AG09309 (cell line): Measurements from ENCODE around the gene SLC49A3.

ENCODE experiments used
- DNase-seq: peaks from one replicate; pipeline ENCODE4 v3.0.0-alpha.2; 2010; ENCODE audit warnings: low read depth
- H3K4me3 ChIP-seq: 2 replicates; pipeline ENCODE4 v1.5.1; 2011; ENCODE audit warnings: mild to moderate bottlenecking, low read depth, low read length, moderate library complexity; ENCODE audit not compliant: control insufficient read depth
- TF ChIP-seq, protein P1 (sequence below): IDR thresholded peaks from 2 replicates; pipeline ENCODE4 v1.5.1; 2011; ENCODE audit warnings: mild to moderate bottlenecking, low read depth, low read length, inconsistent platforms; ENCODE audit not compliant: insufficient read depth, control insufficient read depth; ENCODE audit errors: missing control alignments

SLC49A3 gene

DNA sequence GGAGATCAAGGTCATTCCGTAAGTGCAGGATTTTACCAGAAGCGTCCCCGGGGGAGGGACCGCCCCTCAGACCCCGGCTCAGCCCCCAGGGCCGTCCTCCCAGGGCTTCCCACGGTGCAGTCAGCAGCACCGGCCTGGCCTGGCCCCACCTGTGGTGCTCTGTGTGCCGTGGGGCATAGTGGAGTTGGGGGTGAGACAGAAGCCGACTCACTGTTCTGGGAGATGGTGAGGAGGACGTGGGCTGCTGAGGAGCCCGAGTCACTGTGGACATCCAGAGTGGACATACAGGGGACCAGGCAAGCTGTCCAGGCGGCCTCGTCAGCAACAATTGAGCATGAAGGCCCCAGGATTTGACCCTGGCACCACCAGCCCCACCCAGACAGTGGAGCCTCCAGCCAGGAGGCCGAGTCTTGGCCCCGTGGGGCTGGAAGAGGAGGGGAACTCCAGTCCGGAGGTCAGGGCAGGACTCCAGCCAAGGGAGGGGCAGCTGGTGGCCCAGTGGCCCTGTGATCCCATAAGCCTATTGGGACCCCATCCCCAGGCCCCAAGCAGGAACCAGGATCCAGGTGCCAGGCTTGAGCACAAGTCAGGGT is 34.0 kb downstream of the SLC49A3 start:
- TF ChIP-seq, protein P1, sequence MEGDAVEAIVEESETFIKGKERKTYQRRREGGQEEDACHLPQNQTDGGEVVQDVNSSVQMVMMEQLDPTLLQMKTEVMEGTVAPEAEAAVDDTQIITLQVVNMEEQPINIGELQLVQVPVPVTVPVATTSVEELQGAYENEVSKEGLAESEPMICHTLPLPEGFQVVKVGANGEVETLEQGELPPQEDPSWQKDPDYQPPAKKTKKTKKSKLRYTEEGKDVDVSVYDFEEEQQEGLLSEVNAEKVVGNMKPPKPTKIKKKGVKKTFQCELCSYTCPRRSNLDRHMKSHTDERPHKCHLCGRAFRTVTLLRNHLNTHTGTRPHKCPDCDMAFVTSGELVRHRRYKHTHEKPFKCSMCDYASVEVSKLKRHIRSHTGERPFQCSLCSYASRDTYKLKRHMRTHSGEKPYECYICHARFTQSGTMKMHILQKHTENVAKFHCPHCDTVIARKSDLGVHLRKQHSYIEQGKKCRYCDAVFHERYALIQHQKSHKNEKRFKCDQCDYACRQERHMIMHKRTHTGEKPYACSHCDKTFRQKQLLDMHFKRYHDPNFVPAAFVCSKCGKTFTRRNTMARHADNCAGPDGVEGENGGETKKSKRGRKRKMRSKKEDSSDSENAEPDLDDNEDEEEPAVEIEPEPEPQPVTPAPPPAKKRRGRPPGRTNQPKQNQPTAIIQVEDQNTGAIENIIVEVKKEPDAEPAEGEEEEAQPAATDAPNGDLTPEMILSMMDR: no peak
- no peak for DNase-seq
- H3K4me3 ChIP-seq: no peak overlapping the region

DNA sequence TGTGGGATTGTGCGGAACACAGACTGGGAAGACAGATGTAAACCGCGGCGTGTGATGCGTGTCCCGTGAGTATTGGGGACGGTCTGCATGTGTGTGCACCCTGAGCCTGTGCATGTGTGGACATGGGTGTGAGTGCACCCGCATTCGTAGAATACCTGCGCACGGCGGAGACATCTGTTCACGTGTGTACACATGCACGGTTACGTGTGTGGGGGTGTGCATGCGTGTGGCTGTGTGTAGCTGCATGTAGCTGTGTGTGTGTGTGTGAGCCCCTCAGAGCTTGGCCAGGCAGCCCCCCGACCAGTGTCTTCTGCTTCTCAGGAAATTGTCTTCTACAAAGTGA is 34.5 kb downstream of the SLC49A3 start:
- DNase-seq: no peak
- TF ChIP-seq, protein P1: no peak
- H3K4me3 ChIP-seq: no peak overlapping the region

DNA sequence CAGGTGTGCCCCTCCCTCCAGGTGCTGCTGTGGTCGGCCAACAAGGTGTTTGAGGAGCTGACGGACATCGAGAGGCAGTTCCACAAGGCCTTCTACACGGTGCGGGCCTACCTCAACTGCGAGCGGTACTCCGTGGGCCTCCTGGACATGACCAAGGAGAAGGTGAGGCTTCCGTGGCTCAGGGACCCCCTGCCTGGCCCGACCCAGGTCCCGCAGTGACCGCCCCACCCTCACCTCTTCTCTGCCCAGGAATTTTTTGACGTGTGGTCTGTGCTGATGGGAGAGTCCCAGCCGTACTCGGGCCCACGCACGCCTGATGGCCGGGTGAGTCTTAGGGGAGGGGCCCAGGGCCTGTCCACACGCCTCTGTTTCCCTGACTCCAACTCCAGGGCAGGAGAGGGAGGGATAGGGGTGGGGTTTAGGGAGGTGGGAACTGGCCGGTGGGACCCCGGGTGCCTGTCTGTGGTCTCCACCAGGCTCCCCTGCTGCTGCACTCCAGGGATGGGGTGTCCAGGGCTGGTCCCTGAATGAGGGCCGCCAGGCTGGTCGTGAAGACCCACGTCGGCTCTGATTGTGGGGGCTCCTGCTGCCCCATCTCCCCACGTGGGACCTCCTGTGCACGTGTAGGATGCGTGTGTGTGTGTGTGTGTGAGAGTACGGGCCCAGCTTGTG is 35.0 kb downstream of the SLC49A3 start:
- no peak overlapping the region for H3K4me3 ChIP-seq
- TF ChIP-seq, protein P1: no peak
- no peak for DNase-seq

DNA sequence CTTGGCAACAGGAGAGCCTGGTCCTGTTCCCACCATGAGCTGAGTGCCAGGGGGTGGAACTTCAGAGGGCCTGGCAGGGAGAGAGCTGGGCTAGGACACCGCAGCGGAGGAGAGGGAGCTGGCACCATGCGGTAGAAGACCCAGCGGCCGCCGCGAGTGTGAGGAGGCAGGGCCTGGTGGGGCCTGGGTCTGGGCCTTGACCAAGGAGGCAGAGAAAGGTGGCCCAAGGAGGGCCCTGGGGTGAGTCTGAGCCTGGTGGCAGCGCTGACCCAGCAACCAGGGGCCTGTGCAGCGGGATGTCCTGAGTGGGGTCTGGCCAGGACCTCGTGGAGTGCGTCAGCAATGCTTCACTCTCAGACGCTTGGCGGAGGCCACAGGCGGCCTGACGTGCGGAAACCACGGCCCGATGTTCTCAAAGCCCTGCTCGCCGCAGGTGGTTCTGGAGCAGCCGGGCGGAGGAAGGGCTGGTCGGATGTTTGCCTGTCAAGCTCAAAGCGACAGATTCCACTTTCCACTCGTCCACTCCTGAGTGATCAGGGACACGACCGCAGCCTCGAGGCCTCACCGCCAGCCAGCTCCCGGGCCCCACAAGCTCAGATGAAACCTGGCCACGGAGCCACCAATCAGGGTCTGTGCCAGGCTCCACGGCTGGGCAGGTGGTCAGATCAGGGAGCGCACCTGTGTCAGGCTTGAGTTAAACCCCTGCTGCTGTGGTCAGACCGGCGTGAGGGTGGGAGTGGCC is 35.7 kb downstream of the SLC49A3 start:
- DNase-seq: no peak
- no peak overlapping the region for H3K4me3 ChIP-seq
- TF ChIP-seq, protein P1: no peak

DNA sequence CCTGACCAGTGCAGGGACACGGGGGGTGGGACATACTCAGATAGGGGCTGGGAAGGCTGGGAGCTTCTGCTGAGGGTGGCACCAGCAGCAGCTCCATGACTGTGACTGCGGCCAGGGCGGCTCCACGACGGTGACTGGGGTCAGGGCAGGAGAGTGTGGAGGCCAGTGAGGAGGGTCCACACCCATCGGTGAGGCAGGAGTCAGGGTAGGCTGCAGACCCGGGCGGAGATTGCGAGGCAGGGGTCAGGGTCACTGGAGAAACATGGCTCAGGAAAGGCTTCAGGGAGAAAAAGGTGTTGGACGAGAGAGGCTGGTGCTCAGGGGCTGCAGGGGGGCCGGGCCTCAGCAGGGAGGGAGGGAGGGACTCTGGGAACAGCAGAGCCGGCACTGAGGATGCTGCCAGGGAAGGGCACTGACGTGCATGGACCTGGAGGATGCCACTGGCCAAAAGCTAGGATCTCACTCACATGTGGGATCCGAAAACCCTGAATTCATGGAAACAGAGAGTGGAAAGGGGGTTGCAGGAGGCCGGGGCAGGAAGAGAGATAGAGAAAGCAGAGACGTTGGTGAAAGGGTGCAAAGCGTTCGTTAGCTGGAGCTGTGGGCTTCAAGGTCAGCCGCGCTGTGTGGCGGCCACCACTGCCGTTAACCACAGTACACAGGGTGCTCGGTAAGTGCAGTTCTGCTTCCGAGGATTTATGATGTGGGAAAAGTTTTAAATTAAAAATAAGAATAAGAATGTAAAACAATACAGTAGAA is 36.9 kb downstream of the SLC49A3 start:
- TF ChIP-seq, protein P1: no peak
- no peak for DNase-seq
- no peak overlapping the region for H3K4me3 ChIP-seq

DNA sequence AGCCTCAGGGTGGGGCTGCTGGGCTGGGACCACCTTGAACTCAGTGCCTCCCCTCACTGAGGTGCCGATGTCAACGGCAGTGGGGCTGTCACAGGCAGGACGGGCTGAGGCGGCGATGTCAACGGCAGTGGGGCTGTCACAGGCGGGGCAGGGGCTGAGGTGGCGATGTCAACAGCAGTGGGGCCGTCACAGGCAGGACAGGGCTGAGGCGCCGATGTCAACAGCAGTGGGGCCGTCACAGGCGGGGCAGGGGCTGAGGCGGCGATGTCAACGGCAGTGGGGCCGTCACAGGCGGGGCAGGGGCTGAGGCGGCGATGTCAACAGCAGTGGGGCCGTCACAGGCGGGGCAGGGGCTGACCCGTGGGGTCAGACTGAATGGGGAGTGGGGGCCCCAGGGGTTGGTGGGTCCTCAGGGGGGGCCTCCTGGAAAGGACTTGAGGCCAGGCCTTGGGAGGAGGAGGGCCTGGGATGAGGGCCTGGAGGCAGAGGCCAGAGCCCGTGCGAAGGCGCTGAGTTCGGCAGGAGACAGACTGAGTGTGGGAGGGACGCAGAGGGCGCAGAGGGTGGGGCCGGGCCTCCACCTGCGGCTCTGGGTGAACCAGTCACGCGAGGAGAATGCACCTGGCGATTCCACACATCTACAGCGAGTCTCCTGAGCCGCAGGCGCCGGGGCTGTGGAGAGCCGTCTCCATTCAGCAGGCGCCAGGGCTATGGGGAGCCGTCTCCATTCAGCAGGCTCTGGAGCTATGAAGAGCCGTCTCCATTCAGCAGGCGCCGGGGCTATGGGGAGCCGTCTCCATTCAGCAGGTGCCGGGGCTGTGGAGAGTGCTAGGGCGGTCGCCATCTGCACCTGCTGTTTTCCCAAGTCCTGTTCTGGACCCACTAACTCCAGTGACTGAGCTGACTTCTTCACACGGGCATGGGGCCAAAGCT is 37.7 kb downstream of the SLC49A3 start:
- no peak overlapping the region for H3K4me3 ChIP-seq
- DNase-seq: no peak
- TF ChIP-seq, protein P1: no peak
